ENCODE data around the gene RBMS3.
"Not testable (repeated sequence)": the region's sequence is repeated elsewhere in the genome, so short reads cannot be mapped to it uniquely, and the experiment has no call there.

Gene RBMS3

DNA sequence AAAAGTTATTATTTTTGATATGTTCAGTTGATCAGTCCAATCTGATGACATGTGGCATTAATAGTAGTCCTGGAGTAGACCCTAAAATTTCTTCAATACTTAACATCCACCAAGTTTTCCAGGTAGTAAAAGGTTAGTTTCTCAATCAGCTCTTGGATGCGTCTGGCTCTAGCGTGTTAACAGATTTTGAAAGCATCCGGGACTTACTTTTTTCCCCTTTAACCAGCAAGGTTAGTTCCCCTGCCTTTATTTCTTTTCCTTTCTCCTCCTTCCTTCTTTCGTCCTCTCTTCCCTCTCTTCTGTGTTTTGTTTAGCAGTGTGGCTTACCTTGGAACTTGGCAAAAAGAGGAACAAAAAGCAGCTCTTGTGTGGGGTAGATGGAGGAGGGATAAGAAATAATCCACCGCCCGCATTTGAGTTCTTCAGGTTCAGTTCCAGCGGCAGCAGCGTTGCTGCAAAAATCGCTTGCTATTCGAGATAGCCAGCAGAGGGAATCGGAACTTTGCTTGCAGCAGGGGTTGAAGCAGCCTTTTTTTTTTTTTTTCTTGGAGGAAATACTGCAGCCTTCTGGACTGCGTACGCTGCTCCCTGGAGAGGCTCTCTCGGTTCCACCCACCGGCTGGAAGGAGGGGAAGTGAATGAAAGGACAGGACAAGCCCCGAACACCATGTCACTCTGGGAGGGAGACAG lies at the start of gene RBMS3:
Gene RBMS3, plus strand, starts transcription at position 668 of the 690 bp plus-strand sequence.
- peak within 1 kb of the TSS; percentile 69 for H3K27ac ChIP-seq
- peak; percentile 61 for DNase-seq (ENCODE audit: low read depth, low spot score)

DNA sequence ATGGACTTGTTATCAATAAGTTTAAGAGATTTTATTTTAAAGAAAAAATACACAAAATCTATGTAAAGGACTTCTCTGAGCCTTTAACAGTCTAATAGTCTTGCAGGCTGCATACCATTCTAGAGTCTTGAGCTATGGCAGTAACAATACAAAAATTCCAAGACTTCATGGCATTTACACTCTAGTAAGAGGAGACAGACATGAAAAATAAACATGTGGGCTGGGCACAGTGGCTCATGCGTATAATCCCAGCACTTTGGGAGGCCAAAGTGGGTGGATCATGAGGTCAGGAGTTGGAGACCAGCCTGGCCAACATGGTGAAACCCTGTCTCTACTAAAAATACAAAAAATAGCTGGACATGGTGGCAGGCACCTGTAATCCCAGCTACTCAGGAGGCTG lies 47.7 kb upstream of the RBMS3 start:
- not testable (repeated sequence) for DNase-seq (ENCODE audit: low read depth, low spot score); H3K27ac ChIP-seq

- no peak for DNase-seq (ENCODE audit: low read depth, low spot score)
- H3K27ac ChIP-seq = no peak overlapping the region
These were observed 44.6 kb upstream of the RBMS3 start for GRCh38 chr3:29236146-29236840.

DNA sequence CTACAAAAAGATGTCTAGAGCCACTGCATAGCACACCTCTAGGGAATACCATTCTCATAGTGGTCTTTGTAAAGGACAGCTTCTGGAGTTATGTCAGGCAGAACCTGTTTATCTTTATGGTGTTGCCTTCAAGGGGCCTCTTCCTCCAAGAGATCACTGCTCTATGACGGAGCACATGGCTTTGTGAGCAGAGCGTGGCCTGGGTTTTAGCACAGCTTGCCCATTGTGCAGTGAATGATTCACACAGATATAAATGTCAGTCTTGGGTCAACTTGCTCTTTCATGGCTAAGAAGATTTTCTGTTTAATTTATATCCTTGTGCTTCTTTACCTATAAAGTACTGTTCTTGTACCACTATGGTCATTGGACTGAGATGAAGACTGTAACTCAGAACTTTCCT lies 41.5 kb upstream of the RBMS3 start:
- DNase-seq (ENCODE audit: low read depth, low spot score) = no peak
- H3K27ac ChIP-seq = peak overlapping the region; percentile 54

GRCh38 chr3:29240248-29240647 lies 40.6 kb upstream of the RBMS3 start:
- no peak for DNase-seq (ENCODE audit: low read depth, low spot score)
- peak overlapping the region; percentile 54 for H3K27ac ChIP-seq

- no peak for DNase-seq (ENCODE audit: low read depth, low spot score)
- H3K27ac ChIP-seq = peak overlapping the region; percentile 54
These were observed 40.0 kb upstream of the RBMS3 start for GRCh38 chr3:29240887-29241286.

DNA sequence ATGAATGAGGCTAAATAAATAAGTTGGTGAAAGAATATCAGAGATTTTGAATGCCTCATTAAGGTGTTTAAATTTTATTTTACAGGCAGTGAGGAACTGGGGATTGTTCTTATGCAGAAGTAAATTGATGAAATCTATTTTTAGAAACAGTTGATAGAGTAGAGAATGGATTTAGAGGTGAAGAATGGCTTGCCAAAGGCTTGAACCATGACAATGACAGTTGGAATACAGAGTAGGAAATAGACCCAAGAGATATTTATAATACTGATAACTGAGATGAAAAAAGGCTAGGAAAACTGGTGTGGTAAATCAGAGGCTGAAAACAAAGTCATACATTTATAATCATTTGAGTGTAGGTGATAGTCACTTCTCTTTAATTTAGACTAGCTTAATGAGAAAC lies 39.0 kb upstream of the RBMS3 start:
- H3K27ac ChIP-seq = no peak overlapping the region
- DNase-seq (ENCODE audit: low read depth, low spot score) = no peak

DNA sequence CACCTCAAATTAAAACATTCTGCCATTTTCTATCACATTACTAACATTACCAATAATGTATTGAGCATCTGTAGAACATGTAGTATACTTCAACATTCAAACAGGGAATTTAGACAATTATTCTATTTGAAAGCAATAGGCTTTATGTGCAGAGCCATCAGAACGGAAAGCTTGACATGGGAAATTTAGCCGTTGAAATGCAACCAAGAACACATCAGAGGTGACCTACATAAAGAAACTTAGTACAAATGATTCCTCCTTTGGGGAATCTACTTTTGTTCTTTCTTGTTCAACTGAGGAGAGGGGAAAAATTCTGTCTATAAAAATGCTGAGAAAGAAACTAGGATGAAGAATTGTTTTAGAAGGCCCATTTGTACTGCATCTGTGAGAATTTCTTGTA lies 38.6 kb upstream of the RBMS3 start:
- no peak for DNase-seq (ENCODE audit: low read depth, low spot score)
- H3K27ac ChIP-seq = no peak overlapping the region

- no peak overlapping the region for H3K27ac ChIP-seq
- no peak for DNase-seq (ENCODE audit: low read depth, low spot score)
These were observed 35.4 kb upstream of the RBMS3 start for GRCh38 chr3:29245441-29245840.

DNA sequence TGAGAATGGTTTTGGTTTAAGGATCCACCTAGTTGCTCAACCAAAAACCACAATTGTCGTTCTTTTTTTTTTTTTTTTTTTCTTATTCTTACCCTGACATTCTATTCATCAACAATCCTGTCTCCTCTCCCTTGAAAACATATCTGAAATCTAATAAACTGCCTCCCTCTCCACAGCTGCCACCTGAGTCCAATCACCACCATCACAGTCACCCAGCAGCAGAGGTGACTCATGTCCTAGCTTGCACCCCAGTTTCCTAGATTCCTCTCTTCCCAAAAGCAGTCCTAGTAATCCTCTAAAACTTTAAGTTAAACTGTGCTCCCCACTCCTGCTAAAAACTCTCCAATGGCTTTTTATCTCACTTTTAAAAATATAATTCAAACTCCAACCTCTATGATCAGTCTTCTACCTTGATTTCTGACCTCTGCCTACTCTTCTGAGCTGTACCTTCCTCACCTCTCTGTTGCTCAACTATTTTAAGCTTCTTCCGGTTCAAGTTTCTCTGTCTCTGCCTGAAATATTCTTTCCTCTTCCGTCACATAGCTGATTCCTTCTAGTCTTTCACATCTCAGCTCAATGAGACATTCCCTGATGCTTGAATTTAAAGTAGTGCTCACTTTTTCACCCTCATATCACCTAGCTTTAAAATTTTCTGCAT lies 33.7 kb upstream of the RBMS3 start:
- no peak for DNase-seq (ENCODE audit: low read depth, low spot score)
- no peak overlapping the region for H3K27ac ChIP-seq

DNA sequence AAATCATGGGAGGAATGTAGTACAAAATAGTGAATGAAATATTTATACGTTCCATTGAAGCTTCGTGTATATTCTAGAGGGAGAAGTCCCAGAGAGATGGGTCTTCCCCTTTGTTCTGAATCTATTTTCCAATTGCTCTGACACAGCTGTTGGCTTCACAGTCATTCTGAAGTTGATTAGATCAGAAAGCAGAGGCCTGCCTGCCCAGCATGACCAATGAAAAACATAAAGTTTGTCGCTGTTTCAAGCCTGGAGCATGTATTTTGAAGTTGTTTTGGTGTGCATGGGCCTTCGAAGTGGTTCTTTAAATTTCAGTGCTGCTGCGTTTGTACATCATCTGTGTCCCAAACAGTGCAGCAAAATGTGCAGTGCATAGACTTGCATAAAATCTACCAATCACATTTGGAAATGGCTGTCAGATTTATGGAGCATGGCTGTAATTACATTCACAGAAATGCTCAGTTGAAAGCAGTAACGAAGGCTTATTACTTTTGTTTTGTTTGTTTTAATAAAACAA lies 31.0 kb upstream of the RBMS3 start:
- no peak for DNase-seq (ENCODE audit: low read depth, low spot score)
- no peak overlapping the region for H3K27ac ChIP-seq

- no peak for DNase-seq (ENCODE audit: low read depth, low spot score)
- H3K27ac ChIP-seq = no peak overlapping the region
These were observed 24.8 kb upstream of the RBMS3 start for GRCh38 chr3:29255854-29256696.

- no peak for DNase-seq (ENCODE audit: low read depth, low spot score)
- H3K27ac ChIP-seq = no peak overlapping the region
These were observed 22.7 kb upstream of the RBMS3 start for GRCh38 chr3:29258161-29258560.

GRCh38 chr3:29261119-29261518 lies 19.8 kb upstream of the RBMS3 start:
- no peak overlapping the region for H3K27ac ChIP-seq
- no peak for DNase-seq (ENCODE audit: low read depth, low spot score)

GRCh38 chr3:29263476-29263875 lies 17.4 kb upstream of the RBMS3 start:
- no peak overlapping the region for H3K27ac ChIP-seq
- no peak for DNase-seq (ENCODE audit: low read depth, low spot score)

DNA sequence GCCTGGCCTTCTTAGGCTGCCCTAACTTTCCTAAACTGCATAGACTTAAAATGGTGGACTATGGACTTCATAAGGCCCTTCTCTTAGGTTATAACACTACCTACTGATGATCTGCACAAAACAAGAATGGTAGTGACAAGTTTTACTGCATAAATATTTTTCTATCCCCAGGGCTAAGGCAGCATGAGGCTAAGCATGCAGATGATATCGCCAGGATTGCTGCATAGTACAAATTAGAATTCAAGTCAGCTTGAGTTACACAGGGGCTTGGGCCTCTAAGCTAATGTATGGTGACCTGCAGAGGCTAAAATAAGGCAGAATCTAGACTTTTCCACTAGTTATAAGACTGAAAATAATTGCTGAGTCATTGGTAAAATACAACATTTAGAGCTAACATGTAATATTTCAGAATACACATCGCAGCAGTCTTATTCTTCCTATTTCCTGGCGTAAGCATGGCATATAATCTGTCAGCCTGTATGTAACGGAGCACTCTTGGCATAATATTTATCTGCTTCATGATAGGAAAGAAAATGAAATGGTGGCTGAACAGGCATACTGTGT lies 15.3 kb upstream of the RBMS3 start:
- DNase-seq (ENCODE audit: low read depth, low spot score) = no peak
- no peak overlapping the region for H3K27ac ChIP-seq

- DNase-seq (ENCODE audit: low read depth, low spot score) = no peak
- H3K27ac ChIP-seq = no peak overlapping the region
These were observed 13.6 kb upstream of the RBMS3 start for GRCh38 chr3:29267226-29267625.

DNA sequence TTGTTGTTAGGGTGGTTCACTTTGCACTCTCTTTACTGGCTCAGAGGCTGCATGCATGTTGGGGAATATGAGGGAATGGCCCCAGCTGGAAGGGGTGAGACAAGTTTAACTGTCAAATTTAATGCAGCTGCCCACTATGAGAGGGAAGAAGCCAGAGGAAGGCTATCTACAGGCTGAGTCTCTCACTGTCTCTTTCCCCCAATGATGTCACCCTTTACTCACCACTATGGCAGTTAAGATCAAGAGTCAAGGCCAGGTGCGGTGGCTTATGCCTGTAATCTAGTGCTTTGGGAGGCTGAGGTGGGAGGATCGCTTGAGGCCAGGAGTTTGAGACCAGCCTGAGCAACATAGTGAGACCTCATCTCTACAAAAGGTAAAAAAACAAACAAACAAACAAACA lies 12.2 kb upstream of the RBMS3 start:
- H3K27ac ChIP-seq = no peak overlapping the region
- DNase-seq (ENCODE audit: low read depth, low spot score) = no peak

GRCh38 chr3:29270752-29271151 lies 10.1 kb upstream of the RBMS3 start:
- no peak for DNase-seq (ENCODE audit: low read depth, low spot score)
- no peak overlapping the region for H3K27ac ChIP-seq

DNA sequence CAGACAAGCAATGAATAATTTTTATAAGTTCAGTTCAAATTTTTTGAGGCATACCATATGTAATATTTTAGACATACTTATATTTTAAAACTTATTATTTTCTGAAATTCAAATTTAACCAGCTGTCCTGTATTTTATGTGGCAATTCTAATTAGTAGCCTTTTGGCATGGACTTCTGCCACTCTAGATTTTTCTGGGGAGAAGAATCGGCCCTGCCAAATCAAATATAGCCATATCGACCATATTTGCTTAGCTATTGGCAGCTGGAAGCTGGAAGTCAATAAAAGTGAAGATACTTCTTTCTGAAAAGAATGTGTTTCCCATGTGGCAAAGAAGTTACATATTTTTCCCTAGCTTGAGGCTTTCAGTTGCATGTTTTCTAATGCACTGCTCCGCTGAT lies 9.4 kb upstream of the RBMS3 start:
- H3K27ac ChIP-seq = no peak overlapping the region
- DNase-seq (ENCODE audit: low read depth, low spot score) = no peak
